Memory B cell (primary cell): Measurements from ENCODE around the gene NLGN1.

Experiments
- ATAC-seq: fragments of 150-1000 bp; cut with Tn5 transposase; 2 replicates; pipeline ENCODE4 v1.10.0; 2021; ENCODE audit warnings: low read depth, mild to moderate bottlenecking, moderate library complexity
- DNase-seq, 2 donors: peaks; one replicate each; pipeline ENCODE4 v3.0.0; 2022; ENCODE audit warnings: low spot score in 2 of 2
- H3K27ac Mint-ChIP-seq: one replicate; pipeline ENCODE4 v1.8.0; 2022; ENCODE audit warnings: mild to moderate bottlenecking, moderate library complexity, mixed read lengths
- H3K27me3 Mint-ChIP-seq: one replicate; pipeline ENCODE4 v1.8.0; 2022; ENCODE audit warnings: mixed read lengths
- H3K36me3 Mint-ChIP-seq: one replicate; pipeline ENCODE4 v1.8.0; 2022; ENCODE audit warnings: mild to moderate bottlenecking, mixed read lengths
- H3K4me1 Mint-ChIP-seq: one replicate; pipeline ENCODE4 v1.8.0; 2022; ENCODE audit warnings: mixed read lengths
- H3K4me3 Mint-ChIP-seq: one replicate; pipeline ENCODE4 v1.8.0; 2022; ENCODE audit warnings: mild to moderate bottlenecking, moderate library complexity, mixed read lengths
- H3K9me3 Mint-ChIP-seq: one replicate; pipeline ENCODE4 v1.8.0; 2022; ENCODE audit warnings: mixed read lengths

NLGN1 gene

DNA sequence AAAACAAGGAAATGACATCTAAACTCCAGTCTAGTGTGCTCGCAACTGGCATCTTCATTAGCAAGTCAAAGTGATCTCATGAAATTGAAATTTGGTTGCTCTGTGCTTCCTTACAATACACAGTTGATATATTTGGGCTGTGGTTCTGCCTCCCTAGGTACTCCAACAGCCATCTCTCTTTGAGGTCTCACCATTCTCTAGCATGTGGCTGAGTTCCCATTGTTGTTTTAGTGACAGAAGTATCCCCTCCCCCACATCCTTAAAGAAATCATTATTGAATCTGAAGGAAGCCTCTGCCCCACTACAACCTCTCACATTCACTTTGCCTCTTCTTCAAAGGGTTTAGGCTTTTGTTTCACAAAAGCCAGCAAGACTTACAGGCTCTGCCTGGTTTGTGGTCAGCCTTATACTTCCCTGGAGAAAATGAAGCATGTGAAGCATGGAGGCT, 516.5 kb downstream of the NLGN1 start:
- Mint-ChIP-seq H3K36me3 (no peaks in the 10 kb centered on the region), H3K9me3 (no peaks in the 10 kb centered on the region), H3K4me3 (no peak overlapping the region), H3K27me3 (no peaks in the 10 kb centered on the region), H3K27ac (no peak overlapping the region), H3K4me1 (no peaks in the 10 kb centered on the region)
- no peak for ATAC-seq
- DNase-seq = no peak

- H3K9me3 Mint-ChIP-seq = no peaks in the 10 kb centered on the region
Observed at GRCh38 chr3:173916799-173917198, 519.3 kb downstream of the NLGN1 start.

DNA sequence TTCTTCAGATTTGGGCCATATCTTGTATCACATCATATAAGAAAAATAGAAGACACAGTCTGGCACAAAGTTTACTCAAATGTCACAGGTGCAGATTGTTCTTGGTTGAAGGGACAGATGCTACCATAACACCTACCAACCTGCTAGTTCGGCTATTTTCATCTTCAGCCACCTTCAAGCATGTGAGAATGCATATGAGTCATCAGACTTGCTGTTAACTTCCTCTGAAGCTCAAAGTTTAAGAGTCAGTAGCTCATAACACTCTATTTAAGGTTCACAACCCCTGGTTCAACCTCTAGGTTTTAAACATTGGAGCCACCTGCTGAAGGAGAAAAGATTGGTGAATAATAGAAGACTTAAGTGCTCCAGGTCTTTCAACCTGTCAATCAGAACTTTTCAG, 522.8 kb downstream of the NLGN1 start:
- H3K27me3 Mint-ChIP-seq = no peaks in the 10 kb centered on the region
- no peak for ATAC-seq
- no peaks in the 10 kb centered on the region for H3K4me1 Mint-ChIP-seq
- H3K9me3 Mint-ChIP-seq = no peaks in the 10 kb centered on the region
- DNase-seq = no peak
- H3K36me3 Mint-ChIP-seq = no peaks in the 10 kb centered on the region
- no peak overlapping the region for H3K4me3 Mint-ChIP-seq
- H3K27ac Mint-ChIP-seq = no peak overlapping the region

More at GRCh38 chr3:173916799-173917198, 519.3 kb downstream of the NLGN1 start:
- Mint-ChIP-seq H3K4me3 (no peak overlapping the region), H3K27me3 (no peaks in the 10 kb centered on the region), H3K36me3 (no peaks in the 10 kb centered on the region), H3K27ac (no peak overlapping the region), H3K4me1 (no peaks in the 10 kb centered on the region)
- no peak for ATAC-seq
- DNase-seq = no peak

GRCh38 chr3:173921732-173922131, 524.2 kb downstream of the NLGN1 start:
- H3K27ac Mint-ChIP-seq = no peak overlapping the region
- H3K4me1 Mint-ChIP-seq = no peaks in the 10 kb centered on the region
- ATAC-seq (no peak), DNase-seq (no peak)
- no peaks in the 10 kb centered on the region for H3K9me3 Mint-ChIP-seq
- no peak overlapping the region for H3K4me3 Mint-ChIP-seq
- H3K27me3 Mint-ChIP-seq = no peaks in the 10 kb centered on the region
- H3K36me3 Mint-ChIP-seq = no peaks in the 10 kb centered on the region

DNA sequence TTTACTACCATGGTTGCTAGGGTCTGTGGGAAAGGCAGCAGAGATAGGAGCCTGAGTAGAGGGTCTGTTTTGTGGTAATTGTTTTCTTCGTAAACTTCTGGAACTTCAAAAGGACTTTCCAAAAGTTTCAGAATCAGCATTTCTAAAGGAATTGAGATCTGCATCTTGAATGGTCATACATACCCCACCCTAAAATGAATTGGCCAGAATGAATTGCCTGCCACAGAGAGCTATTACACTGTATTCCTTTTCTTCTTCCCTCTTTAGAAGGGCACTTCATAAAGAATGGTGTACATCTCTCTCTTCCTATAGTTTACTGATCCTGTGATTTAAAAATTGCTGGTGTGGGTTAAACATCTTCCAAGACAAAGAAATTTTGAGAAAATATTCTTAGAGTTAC, 525.7 kb downstream of the NLGN1 start:
- no peaks in the 10 kb centered on the region for H3K36me3 Mint-ChIP-seq
- ATAC-seq = no peak
- no peak for DNase-seq
- no peaks in the 10 kb centered on the region for H3K4me1 Mint-ChIP-seq
- no peak overlapping the region for H3K27ac Mint-ChIP-seq
- no peak overlapping the region for H3K4me3 Mint-ChIP-seq
- H3K9me3 Mint-ChIP-seq = no peaks in the 10 kb centered on the region
- no peaks in the 10 kb centered on the region for H3K27me3 Mint-ChIP-seq

- no peaks in the 10 kb centered on the region for H3K36me3 Mint-ChIP-seq
- H3K4me1 Mint-ChIP-seq = no peaks in the 10 kb centered on the region
- H3K27ac Mint-ChIP-seq = no peak overlapping the region
- no peak overlapping the region for H3K4me3 Mint-ChIP-seq
- ATAC-seq = no peak
- no peaks in the 10 kb centered on the region for H3K27me3 Mint-ChIP-seq
- DNase-seq = no peak
- H3K9me3 Mint-ChIP-seq = peaks cover 2% of the 10 kb centered on the region
Observed at GRCh38 chr3:173930251-173930650, 532.7 kb downstream of the NLGN1 start.

DNA sequence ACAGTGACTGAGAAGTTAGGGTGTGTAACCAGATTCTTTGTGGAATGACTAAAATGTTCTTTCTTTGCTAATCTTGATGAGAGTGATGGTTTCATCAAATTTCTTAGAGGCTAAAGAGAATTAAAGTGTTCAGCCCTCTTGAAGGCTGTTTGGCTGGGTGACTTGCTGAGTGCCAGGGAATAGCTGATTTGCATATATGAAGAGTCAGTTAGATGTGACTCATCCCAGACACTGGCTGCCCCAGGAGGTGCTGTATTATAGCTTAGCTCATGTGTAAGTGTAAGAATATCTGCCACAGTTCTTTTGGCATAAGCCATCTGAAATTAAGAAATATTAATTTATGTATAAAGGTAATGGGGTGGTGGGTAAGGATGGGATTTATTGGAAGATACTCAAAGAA, 535.1 kb downstream of the NLGN1 start:
- DNase-seq (no peak), ATAC-seq (no peak)
- Mint-ChIP-seq H3K9me3 (peaks cover 2% of the 10 kb centered on the region), H3K36me3 (no peaks in the 10 kb centered on the region), H3K27me3 (no peaks in the 10 kb centered on the region), H3K4me1 (no peaks in the 10 kb centered on the region), H3K4me3 (no peak overlapping the region), H3K27ac (no peak overlapping the region)

- H3K4me3 Mint-ChIP-seq = no peak overlapping the region
- ATAC-seq = no peak
- no peak for DNase-seq
- no peak overlapping the region for H3K27ac Mint-ChIP-seq
- H3K4me1 Mint-ChIP-seq = no peaks in the 10 kb centered on the region
- H3K36me3 Mint-ChIP-seq = no peaks in the 10 kb centered on the region
- peaks cover 2% of the 10 kb centered on the region for H3K9me3 Mint-ChIP-seq
- H3K27me3 Mint-ChIP-seq = no peaks in the 10 kb centered on the region
Observed at GRCh38 chr3:173933113-173933512, 535.6 kb downstream of the NLGN1 start.

DNA sequence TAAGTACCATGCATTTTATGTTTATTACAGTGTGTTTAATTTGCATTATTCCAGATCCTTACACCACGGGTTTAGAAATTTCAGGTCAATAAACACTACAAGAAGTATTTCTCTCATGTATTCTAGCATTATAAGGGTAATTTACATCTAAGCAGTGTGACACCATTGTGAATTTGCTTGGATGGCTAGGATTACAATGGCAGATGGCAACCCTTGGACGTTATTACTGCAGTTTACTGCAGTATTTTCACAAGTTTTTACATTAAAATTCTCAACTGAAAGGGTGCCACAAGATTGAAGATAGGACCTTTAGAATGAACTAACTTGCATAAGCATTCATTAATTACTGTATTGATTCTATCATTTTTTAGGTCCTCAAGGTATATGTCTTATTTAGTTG, 538.8 kb downstream of the NLGN1 start:
- H3K27me3 Mint-ChIP-seq = no peaks in the 10 kb centered on the region
- H3K36me3 Mint-ChIP-seq = no peaks in the 10 kb centered on the region
- DNase-seq (no peak), ATAC-seq (no peak)
- no peak overlapping the region for H3K4me3 Mint-ChIP-seq
- no peaks in the 10 kb centered on the region for H3K4me1 Mint-ChIP-seq
- H3K9me3 Mint-ChIP-seq = peaks cover 1% of the 10 kb centered on the region
- H3K27ac Mint-ChIP-seq = no peak overlapping the region

GRCh38 chr3:173938159-173938558, 540.6 kb downstream of the NLGN1 start:
- no peak overlapping the region for H3K4me3 Mint-ChIP-seq
- no peaks in the 10 kb centered on the region for H3K27me3 Mint-ChIP-seq
- H3K27ac Mint-ChIP-seq = no peak overlapping the region
- ATAC-seq (no peak), DNase-seq (no peak)
- no peaks in the 10 kb centered on the region for H3K36me3 Mint-ChIP-seq
- no peaks in the 10 kb centered on the region for H3K4me1 Mint-ChIP-seq
- H3K9me3 Mint-ChIP-seq = no peaks in the 10 kb centered on the region

DNA sequence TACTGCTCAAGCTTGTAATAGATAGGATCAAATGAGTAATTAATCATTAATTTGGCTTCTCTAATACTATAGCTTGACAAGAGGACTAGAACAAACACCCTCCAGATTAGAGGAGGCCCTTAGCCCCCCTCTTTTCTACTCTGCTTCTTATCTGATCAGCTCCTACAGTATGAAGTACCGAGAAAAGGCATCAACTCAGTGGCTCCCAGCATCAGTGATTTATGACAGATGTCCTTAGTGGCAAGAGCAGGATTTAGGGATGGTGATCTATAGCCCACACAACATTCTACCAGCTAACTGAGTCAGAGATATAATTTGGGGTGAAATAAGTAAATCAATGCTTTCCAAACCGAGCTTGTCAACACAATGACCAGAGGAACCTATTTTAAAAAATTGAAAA, 541.1 kb downstream of the NLGN1 start:
- Mint-ChIP-seq H3K9me3 (no peaks in the 10 kb centered on the region), H3K36me3 (no peaks in the 10 kb centered on the region), H3K4me1 (no peaks in the 10 kb centered on the region), H3K27ac (no peak overlapping the region), H3K27me3 (no peaks in the 10 kb centered on the region), H3K4me3 (no peak overlapping the region)
- no peak for DNase-seq
- ATAC-seq = no peak

- no peak for DNase-seq
- Mint-ChIP-seq H3K27ac (no peak overlapping the region), H3K4me3 (no peak overlapping the region), H3K27me3 (no peaks in the 10 kb centered on the region), H3K4me1 (no peaks in the 10 kb centered on the region), H3K36me3 (no peaks in the 10 kb centered on the region), H3K9me3 (no peaks in the 10 kb centered on the region)
- no peak for ATAC-seq
Observed at GRCh38 chr3:173939331-173939730, 541.8 kb downstream of the NLGN1 start.

GRCh38 chr3:173943264-173943663, 545.7 kb downstream of the NLGN1 start:
- Mint-ChIP-seq H3K27ac (no peak overlapping the region), H3K4me3 (no peak overlapping the region), H3K27me3 (no peaks in the 10 kb centered on the region), H3K9me3 (no peaks in the 10 kb centered on the region), H3K4me1 (no peaks in the 10 kb centered on the region), H3K36me3 (no peaks in the 10 kb centered on the region)
- ATAC-seq = no peak
- no peak for DNase-seq

- no peak overlapping the region for H3K27ac Mint-ChIP-seq
- DNase-seq (no peak), ATAC-seq (no peak)
- H3K27me3 Mint-ChIP-seq = no peaks in the 10 kb centered on the region
- no peaks in the 10 kb centered on the region for H3K9me3 Mint-ChIP-seq
- no peak overlapping the region for H3K4me3 Mint-ChIP-seq
- no peaks in the 10 kb centered on the region for H3K36me3 Mint-ChIP-seq
- H3K4me1 Mint-ChIP-seq = no peaks in the 10 kb centered on the region
Observed at GRCh38 chr3:173945170-173945569, 547.6 kb downstream of the NLGN1 start.

GRCh38 chr3:173945806-173946205, 548.3 kb downstream of the NLGN1 start:
- no peak for ATAC-seq
- H3K36me3 Mint-ChIP-seq = no peaks in the 10 kb centered on the region
- no peaks in the 10 kb centered on the region for H3K4me1 Mint-ChIP-seq

DNA sequence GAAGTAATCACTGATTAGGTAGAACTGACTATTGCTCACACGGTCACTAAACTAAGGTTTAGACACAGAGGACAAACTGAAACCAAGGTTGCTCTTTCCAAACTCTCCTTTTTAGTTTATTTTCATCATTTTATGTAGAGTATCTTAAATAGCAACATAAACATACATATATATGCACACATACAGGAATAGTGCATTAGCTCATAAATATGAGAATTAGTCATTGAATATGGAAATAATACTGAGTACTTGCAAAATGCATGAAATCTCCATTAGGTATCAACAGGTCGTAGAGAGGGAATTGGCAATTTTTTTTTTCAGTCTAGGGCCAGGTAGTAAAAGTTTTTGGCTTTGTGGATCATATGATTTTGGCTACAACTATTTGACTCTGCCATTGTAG, 557.1 kb downstream of the NLGN1 start:
- Mint-ChIP-seq H3K27ac (no peak overlapping the region), H3K4me1 (no peaks in the 10 kb centered on the region), H3K4me3 (no peak overlapping the region), H3K27me3 (no peaks in the 10 kb centered on the region), H3K9me3 (no peaks in the 10 kb centered on the region), H3K36me3 (no peaks in the 10 kb centered on the region)
- DNase-seq (no peak), ATAC-seq (no peak)

More at GRCh38 chr3:173945806-173946205, 548.3 kb downstream of the NLGN1 start:
- DNase-seq = no peak
- Mint-ChIP-seq H3K27ac (no peak overlapping the region), H3K4me3 (no peak overlapping the region), H3K9me3 (no peaks in the 10 kb centered on the region), H3K27me3 (no peaks in the 10 kb centered on the region)
